Astrocyte of the spinal cord (primary cell): ENCODE results near the gene ANGPTL7.
"Not testable (repeated sequence)": the region's sequence is repeated elsewhere in the genome, so short reads cannot be mapped to it uniquely, and the experiment has no call there.

ENCODE experiments used
- DNase-seq: peaks from one replicate; pipeline ENCODE4 v3.0.0; 2011; ENCODE audit warnings: low read depth, low spot score
- H3K4me3 ChIP-seq: 2 replicates; pipeline ENCODE4 v1.5.1; 2011; ENCODE audit warnings: low read depth, mild to moderate bottlenecking, low read length, moderate library complexity
- CTCF ChIP-seq: IDR thresholded peaks from 2 replicates; pipeline ENCODE4 v1.5.1; 2012; ENCODE audit warnings: low read depth, mild to moderate bottlenecking, low read length, inconsistent platforms
- in situ Hi-C: cut with HindIII; loops from 2 replicates; pipeline ENCODE4 v1.10.0; 2017; ENCODE audit warnings: low sequenced_read_pairs

The ANGPTL7 gene

GRCh38 chr1:11178021-11179015 lies 10.8 kb upstream of the ANGPTL7 start:
- no peak for TF ChIP-seq CTCF
- no peak for DNase-seq
- H3K4me3 ChIP-seq = no peak overlapping the region
- in situ Hi-C loops = no loop called here

GRCh38 chr1:11179125-11179524 lies 10.0 kb upstream of the ANGPTL7 start:
- in situ Hi-C loops = no loop called here
- no peak for DNase-seq
- H3K4me3 ChIP-seq = no peak overlapping the region

GRCh38 chr1:11179749-11180148 lies 9.4 kb upstream of the ANGPTL7 start:
- peak; percentile 32 for DNase-seq
- in situ Hi-C loops, H3K4me3 ChIP-seq: not testable (repeated sequence)

More at GRCh38 chr1:11179125-11179524, 10.0 kb upstream of the ANGPTL7 start:
- no peak for TF ChIP-seq CTCF

- in situ Hi-C loops = no loop called here
- TF ChIP-seq CTCF = no peak
- DNase-seq = peak; percentile 71
- H3K4me3 ChIP-seq = no peak overlapping the region
Measured at GRCh38 chr1:11180342-11180744, 8.8 kb upstream of the ANGPTL7 start.

GRCh38 chr1:11182884-11183283 lies 6.3 kb upstream of the ANGPTL7 start:
- in situ Hi-C loops = no loop called here
- no peak for DNase-seq
- no peak for TF ChIP-seq CTCF
- H3K4me3 ChIP-seq = no peak overlapping the region

GRCh38 chr1:11184973-11185372 lies 4.2 kb upstream of the ANGPTL7 start:
- in situ Hi-C loops = no loop called here
- TF ChIP-seq CTCF = no peak
- no peak for DNase-seq
- H3K4me3 ChIP-seq = no peak overlapping the region

GRCh38 chr1:11187000-11187399 lies 2.2 kb upstream of the ANGPTL7 start:
- no peak for DNase-seq
- in situ Hi-C loops = no loop called here

More at GRCh38 chr1:11187000-11187399, 2.2 kb upstream of the ANGPTL7 start:
- no peak for TF ChIP-seq CTCF
- H3K4me3 ChIP-seq = no peak overlapping the region
